HG03439 (cell line): ENCODE data around the gene PLEKHA7.

Experiments used
- ATAC-seq: cut with Tn5 transposase; IDR thresholded peaks from one replicate; pipeline ENCODE4 v1.9.1; 2021; ENCODE audit warnings: mild to moderate bottlenecking, moderate library complexity; ENCODE audit not compliant: unreplicated experiment

Gene PLEKHA7

GRCh38 chr11:16791191-16791961 is 222.8 kb downstream of the PLEKHA7 start:
- no peak for ATAC-seq

GRCh38 chr11:16790486-16791190 is 223.6 kb downstream of the PLEKHA7 start:
- ATAC-seq: no peak

- no peak for ATAC-seq
These were observed 224.4 kb downstream of the PLEKHA7 start for GRCh38 chr11:16789560-16790485.

GRCh38 chr11:16789063-16789420 is 225.2 kb downstream of the PLEKHA7 start:
- ATAC-seq: no peak

GRCh38 chr11:16788141-16789062 is 225.8 kb downstream of the PLEKHA7 start:
- ATAC-seq: no peak

GRCh38 chr11:16787035-16787742 is 227.0 kb downstream of the PLEKHA7 start:
- ATAC-seq: no peak

GRCh38 chr11:16786131-16786530 is 228.1 kb downstream of the PLEKHA7 start:
- ATAC-seq: no peak

GRCh38 chr11:16785520-16786128 is 228.6 kb downstream of the PLEKHA7 start:
- peak; percentile 83 for ATAC-seq

- no peak for ATAC-seq
These were observed 229.5 kb downstream of the PLEKHA7 start for GRCh38 chr11:16784666-16785065.

GRCh38 chr11:16784097-16784496 is 230.1 kb downstream of the PLEKHA7 start:
- ATAC-seq: no peak

GRCh38 chr11:16783321-16783801 is 230.9 kb downstream of the PLEKHA7 start:
- ATAC-seq: no peak

GRCh38 chr11:16781936-16782919 is 232.0 kb downstream of the PLEKHA7 start:
- ATAC-seq: no peak

GRCh38 chr11:16780698-16781550 is 233.3 kb downstream of the PLEKHA7 start:
- no peak for ATAC-seq

- ATAC-seq: no peak
These were observed 234.1 kb downstream of the PLEKHA7 start for GRCh38 chr11:16780146-16780545.

- ATAC-seq: no peak
These were observed 234.8 kb downstream of the PLEKHA7 start for GRCh38 chr11:16779436-16779835.

- no peak for ATAC-seq
These were observed 235.3 kb downstream of the PLEKHA7 start for GRCh38 chr11:16778876-16779275.

- no peak for ATAC-seq
These were observed 235.9 kb downstream of the PLEKHA7 start for GRCh38 chr11:16778286-16778685.
